GM18873 (cell line): ENCODE results near the gene GPR143.
"Not testable (repeated sequence)": the region's sequence is repeated elsewhere in the genome, so short reads cannot be mapped to it uniquely, and the experiment has no call there.

Experiments
- ATAC-seq: cut with Tn5 transposase; IDR thresholded peaks from one replicate; pipeline ENCODE4 v1.9.1; 2021; ENCODE audit warnings: mild to moderate bottlenecking, moderate library complexity, moderate number of reproducible peaks; ENCODE audit not compliant: unreplicated experiment, low FRiP score

Gene GPR143

DNA sequence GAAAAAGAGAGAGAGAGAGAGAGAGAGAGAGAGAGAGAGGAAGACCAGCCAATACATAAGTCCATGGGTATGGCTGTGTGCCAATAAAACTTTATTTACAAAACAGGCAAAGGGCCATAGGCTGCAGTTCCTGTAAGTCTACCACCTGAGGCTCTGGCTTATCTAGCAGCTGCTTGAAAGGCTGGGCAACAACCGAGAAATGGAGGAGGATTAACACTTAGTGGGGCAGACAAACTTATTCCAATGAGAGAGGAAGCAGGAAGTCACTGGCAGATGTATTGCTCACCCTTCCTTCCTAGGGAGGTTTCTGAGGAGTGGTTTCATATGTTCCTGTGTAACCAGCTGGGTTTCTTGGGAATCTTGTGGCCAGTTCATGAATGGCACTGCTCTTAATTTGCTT lies 4.7 kb upstream of the GPR143 start:
- no peak for ATAC-seq

DNA sequence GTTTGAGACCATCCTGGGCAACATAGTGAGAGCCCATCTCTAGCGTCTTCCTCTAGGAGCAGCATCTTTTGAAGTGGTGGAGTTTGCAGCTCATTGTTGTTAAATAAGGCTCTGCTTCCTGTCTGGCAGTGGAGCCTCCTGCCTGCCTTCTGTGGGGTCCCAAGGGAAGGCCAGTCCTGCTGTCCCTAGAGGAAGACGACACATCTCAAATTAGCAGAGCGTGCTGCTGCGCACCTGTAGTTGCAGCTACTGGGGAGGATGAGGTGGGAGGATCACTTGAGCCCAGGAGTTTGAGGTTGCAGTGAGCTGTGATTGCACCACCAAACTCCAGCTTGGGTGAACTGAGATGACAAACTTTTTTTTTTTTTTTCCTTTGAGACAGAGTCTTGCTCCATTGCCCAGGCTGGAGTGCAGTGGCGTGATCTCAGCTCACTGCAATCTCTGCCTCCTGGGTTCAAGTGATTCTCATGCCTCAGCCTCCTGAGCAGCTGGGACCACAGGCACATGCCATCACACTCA lies 2.7 kb upstream of the GPR143 start:
- ATAC-seq, result not testable (repeated sequence)

DNA sequence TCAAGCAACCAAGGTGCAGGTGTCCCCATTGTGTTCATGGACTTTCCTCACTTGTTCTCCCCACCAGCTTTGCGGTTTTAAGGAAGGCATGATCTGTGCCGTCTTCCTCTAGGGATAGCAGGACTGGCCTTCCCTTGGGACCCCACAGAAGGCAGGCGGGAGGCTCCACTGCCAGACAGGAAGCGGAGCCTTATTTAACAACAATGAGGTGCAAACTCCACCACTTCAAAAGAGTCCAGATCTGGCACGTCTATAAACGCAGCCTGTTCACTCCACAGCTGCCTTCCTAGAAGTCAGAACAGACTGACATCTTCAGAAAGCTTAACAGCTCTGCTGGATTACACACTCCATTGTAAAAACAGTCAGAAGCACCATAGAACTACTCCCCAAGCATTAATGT lies 1.7 kb upstream of the GPR143 start:
- no peak for ATAC-seq

DNA sequence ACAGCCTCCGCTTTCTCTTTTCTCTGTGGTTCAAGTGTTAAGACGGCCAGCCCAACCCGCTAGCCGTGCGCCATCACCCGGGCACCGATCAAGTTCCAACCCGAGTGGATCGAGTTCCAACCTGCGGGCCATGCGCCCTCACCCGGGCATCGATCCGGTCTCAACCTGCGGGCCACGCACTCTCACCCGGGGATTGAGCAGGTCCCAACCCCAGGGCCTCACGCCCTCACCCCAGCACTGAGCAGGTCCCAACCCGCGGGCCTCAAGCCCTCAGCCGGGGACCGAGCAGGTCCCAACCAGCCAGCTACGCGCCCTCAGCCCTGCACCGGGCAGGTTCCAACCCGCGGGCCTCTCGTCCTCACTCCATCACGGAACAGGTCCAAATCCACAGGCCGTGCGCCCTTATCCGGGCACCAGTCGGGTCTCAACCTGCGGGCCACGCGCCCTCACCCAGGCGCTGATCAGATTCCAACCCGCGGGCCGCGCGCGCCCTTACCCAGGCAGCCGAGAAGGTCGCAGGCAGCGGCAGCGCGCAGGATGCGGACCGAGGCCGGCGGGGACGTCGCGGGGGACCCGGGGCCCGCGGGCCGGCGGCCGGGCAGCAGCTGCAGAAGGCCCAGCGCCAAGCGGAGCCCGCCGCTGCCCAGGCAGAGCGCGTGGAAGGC lies 443 bp downstream of the GPR143 start:
- no peak for ATAC-seq

DNA sequence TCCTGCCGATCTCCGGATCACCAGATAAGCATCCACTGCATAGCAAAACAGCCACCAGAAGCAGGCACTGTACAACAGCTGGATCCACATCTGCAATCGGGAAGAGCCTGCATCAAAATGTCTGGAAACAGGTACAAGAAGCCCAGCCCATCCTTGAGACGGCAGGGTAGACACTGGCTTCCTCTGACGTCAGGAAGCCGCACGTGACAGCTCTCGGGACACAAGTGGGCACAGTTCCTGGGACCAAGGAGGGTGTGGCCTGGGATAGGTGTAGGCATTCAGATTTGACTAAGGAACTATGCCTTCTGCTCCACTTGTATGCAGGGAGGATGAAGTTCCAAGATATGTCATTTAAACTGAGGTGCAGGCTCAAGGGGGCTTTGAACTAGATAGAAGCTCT lies 6.3 kb downstream of the GPR143 start:
- no peak for ATAC-seq

DNA sequence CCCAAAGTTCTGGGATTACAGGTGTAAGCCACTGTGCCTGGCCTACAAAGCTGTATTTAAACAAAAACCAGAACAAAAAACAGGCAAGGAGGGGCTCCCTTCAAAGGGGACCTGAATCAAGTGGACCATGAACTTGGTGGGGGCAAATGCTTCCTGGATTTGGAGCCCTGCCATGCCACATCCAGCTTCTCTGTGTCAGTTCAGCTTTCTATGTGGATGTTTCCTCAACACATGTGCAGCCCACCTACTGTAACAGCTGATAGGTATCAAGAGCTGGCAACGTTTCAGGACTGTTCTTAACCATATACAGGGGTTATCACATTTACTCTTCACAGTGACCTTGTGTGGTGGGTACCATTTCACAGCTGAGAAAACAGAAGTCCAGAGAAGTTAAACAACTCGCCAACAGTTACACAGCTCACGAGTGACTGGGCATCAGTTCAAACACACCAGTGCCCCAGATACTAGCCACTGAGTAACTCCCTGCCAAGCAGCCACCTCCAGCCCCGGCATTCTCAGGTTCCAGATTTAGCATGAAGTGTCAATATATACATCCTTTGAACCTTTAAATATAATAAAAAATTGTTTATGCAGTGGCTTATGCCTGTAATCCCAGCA lies 7.5 kb downstream of the GPR143 start:
- ATAC-seq, result no peak

DNA sequence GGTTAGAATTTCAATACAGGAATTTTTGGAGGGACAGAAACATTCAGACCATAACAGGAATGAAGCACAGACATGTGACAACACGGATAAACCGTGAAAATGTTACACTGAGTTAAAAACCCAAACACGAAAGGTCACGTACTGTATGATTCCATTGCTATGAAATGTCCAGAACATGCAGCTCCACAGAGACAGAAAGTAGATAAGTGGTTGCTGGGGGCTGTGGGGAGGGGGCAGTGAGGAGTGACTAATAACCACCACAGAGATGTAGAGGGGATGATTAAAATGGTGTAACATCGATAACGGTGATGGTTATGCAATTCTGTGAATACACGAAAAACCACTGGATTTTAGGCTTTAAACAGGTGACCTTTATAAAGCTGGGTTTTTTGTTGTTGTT lies 8.3 kb downstream of the GPR143 start:
- ATAC-seq, result no peak

DNA sequence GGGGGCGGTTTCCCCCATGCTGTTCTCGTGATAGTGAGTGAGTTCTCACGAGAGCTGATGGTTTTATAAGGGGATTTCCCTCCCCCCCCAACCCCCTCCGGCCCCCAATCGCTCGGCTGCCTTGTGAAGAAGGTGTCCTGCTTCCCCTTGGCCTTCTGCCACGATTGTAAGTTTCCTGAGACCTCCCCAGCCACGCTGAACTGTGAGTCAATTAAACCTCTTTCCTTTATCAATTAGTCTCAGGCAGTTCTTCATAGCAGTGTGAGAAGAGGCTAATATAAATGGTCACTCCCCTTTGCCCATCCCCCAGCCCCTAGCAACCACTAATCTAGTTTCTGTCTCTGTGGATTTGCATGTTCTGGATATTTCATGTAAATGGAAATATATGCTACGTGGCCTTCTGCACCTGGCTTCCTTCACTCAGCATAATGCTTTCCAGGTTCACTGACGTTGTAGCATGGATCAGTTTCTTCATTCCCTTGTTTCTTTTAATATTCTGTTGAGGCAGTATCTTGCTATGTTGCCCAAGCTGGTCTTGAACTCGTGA lies 16.4 kb downstream of the GPR143 start:
- no peak for ATAC-seq

DNA sequence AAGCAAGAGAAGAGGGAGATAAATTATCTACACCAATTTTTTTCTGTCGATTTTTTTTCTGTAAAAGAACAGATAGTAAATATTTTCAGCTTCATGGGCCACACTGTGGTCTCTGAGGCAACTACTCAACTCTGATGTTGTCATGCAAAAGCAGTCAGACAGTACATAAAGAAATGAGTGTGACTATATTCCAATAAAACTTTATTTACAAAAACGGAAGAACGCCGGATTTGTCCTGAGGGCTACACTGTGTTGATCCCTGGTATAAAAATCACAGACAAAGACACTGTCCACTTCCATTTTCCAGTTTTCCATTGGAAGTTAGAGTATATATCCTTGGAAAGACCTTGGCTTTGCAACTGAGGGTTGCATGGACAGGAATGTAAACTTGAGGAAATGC lies 18.0 kb downstream of the GPR143 start:
- no peak for ATAC-seq

DNA sequence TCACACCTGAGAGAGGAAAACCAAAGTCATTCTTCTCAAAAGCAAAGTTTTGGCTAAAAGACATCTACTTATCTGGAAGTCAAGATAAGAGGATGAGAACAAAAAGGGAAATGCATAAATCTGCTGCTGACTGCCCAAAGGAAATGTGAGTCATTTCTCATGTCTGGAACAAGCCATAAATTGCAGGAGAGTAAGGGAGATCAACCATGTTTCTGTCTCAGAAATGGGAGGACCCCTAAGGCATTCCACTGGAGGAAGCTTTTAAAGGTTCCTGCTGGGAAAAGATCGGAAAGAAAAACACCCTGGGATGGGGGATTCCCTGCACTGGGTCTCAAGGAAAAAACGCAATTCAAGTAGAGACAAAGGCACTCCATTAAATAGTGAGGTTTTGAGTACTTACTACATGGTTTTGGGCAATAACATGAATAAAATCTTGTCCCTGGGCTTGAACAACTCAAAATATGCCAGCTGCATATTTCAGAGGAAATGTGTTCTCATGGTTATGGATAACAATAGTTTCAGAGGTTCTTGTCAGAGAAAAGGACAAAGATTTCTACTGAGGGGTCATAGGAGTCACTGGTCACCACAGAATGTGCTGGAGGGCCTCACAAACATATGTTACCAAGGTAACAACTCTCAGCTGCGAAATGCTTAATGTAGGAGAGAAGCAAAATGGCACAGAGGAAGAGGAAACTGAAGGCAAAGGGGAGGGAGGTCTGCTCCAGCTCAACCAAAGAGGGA lies 19.3 kb downstream of the GPR143 start:
- no peak for ATAC-seq

DNA sequence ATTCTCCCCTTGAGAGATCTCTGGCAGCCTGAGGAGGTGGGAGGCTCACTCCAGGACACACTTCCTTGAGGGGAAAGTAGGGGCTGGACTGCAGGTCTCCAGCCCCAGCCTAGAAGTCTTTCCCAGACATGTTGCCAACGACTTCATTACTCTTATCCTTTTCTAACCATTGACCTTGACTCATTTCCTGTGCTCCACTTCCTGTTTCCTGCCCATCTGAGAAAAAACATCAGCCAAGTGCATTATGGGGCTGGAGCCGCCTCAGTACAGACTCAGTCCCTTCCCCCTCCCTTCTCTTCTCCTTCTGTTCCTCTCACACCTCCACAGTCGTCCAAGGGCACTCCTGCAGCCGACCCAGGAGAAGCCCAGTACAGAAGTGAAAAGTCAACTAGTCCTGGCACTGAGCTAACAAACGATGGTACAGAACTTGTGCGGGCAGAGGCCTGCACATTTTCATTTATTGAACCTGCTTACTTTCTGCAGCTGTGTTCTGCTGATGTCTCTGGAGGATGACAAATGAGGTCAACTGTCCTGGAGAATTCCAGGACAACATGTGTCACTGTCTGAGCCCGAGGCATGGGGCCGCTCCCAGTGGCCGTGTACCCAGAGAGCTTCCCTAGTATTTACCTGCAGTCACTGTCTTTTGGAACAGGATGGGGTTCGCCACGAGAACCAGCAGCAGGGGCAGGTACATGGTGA lies 20.1 kb downstream of the GPR143 start:
- no peak for ATAC-seq

DNA sequence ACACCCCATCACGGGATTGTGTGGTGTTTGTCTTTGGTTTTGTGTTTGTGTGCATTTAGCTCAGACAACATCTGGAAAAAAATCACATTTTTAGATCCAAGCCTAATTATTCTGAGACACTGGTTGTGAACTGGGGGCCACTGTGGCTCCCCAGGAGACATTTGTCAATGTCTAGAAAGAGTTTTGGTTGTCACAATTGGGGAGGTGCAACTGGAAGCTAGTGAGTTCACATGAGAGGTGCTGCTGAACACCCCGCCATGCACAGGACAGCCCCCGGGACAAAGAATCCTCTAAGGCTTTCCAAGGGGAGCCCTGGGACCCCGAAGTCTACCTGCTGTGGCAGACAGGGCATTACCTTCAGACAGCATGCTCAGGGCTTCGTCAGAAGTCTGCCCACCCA lies 26.5 kb downstream of the GPR143 start:
- no peak for ATAC-seq

DNA sequence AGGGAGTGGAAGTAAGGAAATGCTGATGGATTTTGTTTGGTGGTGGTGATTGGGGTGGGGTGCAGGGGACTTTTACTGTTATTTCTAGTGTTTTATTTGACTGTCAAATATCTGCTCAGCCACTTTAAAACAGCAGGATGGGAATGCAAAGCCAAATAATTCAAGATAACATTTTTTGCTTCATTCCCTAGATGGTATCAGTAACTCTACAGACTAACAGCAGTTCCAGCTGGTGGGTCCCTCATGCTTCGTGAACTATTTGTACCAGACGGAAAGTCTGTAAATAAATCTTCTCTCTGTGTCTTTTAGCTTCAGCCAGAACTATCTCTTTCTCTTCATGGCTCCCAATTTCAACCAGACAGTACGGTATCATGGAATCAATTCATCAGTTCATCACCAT lies 27.5 kb downstream of the GPR143 start:
- no peak for ATAC-seq

DNA sequence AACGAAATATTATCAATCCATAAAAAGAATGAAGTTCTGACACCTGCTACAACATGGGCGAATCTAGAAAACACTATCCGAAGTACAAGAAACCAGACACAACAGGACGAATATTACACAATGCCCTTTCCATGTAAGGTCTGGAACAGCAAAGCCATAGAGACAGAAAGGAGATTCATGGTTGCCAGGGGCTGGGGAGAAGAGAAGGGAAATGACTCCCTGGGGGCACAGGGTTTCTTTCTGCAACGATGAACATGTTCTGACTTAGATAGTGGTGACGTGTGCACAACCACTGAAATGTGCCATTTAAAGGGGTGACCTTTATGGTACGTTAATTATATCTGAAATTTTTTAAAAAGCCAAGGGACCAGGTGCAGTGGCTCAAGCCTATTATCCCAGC lies 28.3 kb downstream of the GPR143 start:
- no peak for ATAC-seq

DNA sequence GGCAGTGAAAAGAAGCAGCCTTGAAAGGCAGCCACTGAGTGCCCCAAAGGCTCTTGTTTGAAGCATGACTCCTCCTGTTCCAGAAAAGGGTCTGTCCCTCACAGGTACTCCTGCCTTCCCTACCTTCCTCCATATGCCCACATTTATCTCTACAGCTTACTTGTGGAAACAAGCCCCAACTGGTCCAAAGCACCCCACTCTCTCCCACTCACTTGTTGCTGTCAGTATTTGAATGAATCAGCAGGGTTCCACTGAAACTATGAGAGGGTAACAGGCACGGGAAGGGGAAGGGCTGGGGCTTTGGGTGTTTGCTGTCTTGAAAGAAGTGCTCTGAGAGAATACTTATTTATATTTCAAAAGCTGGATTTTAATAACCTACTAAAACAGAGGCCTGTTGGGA lies 34.9 kb downstream of the GPR143 start:
- ATAC-seq, result no peak

DNA sequence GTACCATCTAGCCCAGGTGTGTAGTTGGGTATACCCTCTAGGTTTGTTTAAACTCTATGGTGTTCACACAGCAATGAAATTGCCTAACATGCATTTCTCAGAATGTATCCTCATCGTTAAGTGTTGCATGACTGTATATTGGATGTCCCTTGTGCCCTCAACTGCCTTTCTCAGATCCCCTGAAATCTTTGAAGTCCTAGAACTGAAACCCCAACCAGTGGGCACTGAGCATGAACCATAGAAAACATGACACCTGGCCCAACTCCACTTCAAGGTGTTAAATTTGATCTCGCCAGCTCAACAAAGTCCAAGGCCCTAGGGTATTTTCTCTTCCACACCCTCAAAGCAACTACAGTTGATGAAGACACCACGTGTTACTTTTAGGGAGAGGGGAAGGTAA lies 35.6 kb downstream of the GPR143 start:
- ATAC-seq, result no peak

DNA sequence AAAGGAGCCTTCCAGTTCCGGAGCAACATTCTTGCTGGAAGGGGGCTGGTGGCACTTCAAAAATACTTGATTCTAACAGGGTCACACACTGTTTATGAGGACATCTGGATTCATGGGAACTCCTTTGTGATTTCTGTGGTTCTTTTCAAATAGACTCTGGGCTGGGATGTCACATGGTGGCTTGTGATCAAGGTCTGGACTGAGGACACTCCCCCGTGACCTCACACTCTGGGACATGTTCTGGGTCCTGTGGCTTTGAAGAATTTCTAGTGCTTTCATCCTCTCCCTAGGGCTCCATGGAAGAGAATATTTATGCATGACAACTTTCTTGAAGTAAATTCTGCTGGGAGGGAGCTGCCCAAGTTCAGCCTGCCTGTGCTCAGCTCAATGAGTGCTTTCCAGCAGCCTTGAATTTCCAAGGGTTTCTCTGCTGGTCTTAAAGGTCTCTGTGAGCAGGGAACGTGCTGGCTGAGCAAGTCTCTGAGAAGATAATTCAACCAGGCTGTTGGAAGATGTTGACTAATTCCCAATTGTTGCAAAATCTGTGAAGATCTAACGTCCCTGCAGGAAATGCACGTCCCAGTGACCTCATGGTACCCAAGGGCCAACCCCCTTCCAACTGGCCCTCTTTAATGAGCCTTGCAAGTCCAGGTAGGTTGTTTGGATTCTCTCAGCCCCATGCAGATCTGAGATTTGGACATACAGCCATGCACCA lies 36.3 kb downstream of the GPR143 start:
- ATAC-seq, result no peak

DNA sequence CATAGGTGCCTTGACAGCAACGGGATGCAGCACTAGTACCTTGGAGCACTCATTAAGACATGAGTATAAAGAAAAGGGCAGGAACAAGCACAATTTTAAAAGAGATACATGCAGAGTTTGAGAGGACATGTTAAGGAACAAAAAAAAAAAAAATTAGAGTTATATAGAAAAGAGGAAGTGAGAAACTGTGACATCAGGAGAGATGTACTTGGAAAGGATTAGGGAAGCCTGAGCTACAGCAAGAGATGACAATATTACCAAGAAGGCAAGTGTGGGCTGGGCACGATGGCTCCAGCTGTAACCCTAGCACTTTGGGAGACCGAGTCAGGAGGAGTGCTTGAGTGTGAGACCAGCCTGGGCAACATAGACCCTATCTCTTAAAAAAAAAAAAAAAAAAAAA lies 37.4 kb downstream of the GPR143 start:
- ATAC-seq, result no peak

DNA sequence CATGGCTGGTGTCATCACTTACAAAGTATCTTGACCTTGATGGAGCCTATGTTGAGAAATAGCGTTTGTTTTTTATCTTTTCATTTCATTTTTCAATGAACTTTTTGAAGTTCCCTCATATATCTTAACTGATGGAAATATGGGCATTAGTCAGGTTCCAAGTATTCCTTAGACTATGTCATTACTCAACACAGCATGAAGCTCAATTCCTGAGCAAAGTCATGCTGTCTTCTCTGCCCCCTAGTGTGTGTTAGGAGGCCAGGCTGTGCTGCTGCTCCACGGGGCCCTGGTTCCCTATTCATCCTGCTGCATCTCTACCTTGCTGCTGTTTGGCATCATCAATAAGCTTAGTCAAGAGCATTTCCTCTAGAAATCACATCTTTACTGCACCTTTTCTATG lies 40.9 kb downstream of the GPR143 start:
- ATAC-seq, result no peak

DNA sequence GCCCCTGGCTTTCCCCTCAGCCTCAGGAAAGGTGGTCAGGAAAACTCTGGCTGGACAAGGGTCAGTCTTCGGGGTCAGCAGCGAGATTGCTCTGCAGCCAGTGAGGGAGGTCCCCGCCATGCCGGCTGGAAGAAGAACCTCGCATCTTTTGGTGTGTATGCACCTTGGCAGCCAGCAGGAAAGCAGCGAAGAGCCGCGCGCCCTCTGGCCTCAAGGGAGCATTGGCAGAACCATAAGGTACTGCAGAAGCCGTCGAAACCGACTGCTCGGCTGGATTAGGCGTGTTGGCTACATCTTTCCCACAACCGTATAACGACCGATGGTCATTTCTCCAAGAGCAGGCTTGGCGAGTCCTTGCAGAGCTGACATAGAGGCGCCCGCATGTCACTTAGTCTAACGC lies 48.3 kb downstream of the GPR143 start:
- no peak for ATAC-seq
